ENCODE results near the gene CACNA2D1.

Gene CACNA2D1

DNA sequence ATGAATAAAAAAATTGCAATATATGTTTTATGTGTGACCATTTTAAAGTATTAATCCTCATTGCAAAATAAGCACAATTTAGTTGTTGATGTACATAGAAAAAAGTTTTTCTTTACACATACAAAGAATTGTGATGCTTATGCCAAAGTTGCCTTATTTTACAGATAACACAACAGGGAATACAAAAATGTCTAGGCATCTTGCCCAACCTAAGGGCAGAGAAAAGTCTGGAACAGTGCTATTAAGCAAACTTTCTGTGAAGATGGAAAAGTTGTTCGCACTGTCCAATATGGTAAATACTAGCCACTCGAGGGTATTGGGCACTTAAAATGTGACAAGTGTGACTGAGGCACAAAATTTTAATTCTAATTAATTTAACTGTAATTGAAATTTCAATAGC lies 483.6 kb downstream of the CACNA2D1 start:
- DNase-seq (ENCODE audit: low read depth): no peak
- no peak overlapping the region for H3K4me3 ChIP-seq (ENCODE audit: low read length)
- TF ChIP-seq, protein P1, sequence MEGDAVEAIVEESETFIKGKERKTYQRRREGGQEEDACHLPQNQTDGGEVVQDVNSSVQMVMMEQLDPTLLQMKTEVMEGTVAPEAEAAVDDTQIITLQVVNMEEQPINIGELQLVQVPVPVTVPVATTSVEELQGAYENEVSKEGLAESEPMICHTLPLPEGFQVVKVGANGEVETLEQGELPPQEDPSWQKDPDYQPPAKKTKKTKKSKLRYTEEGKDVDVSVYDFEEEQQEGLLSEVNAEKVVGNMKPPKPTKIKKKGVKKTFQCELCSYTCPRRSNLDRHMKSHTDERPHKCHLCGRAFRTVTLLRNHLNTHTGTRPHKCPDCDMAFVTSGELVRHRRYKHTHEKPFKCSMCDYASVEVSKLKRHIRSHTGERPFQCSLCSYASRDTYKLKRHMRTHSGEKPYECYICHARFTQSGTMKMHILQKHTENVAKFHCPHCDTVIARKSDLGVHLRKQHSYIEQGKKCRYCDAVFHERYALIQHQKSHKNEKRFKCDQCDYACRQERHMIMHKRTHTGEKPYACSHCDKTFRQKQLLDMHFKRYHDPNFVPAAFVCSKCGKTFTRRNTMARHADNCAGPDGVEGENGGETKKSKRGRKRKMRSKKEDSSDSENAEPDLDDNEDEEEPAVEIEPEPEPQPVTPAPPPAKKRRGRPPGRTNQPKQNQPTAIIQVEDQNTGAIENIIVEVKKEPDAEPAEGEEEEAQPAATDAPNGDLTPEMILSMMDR (conservative IDR thresholded peaks at IDR 0.05; ENCODE audit: low read depth, low read length): no peak

DNA sequence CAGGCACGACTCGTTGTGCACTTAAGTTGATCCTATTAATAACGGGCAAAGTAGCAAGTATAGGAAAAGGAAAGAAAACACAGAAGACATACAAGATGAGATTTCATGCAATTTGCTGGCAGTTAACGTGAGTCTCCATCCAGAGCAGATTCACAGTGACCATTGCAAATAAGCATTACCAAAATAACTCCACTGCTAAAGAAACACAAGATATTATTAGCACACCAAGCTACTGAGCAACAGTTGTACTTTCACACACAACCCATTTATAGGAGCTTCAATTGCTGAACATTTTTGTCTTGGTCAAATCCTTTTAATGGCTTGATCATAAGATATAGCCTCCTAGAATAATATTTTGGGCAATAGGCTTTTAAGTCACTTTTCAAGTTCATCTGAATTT lies 486.1 kb downstream of the CACNA2D1 start:
- TF ChIP-seq, protein P1 (conservative IDR thresholded peaks at IDR 0.05; ENCODE audit: low read depth, low read length): no peak
- DNase-seq (ENCODE audit: low read depth): peak; percentile 16
- no peak overlapping the region for H3K4me3 ChIP-seq (ENCODE audit: low read length)

DNA sequence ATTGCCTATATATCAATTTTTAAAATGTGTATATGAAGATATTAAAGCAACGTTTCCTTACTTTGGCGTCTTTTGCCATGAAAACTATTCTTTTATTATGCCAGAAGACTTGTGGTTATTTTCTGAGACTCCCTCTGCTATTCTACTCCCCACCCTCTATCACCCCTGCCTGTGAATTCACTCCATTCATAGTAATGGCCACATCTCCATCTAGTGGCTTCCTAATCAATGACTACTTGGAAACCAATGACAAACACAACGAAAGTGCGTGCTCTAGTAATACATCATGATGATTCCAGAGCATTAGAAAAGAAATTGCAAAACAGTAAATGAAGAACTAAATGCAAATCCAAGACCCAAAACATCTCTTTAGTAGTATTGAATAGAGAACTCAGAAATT lies 487.1 kb downstream of the CACNA2D1 start:
- H3K4me3 ChIP-seq (ENCODE audit: low read length): no peak overlapping the region
- DNase-seq (ENCODE audit: low read depth): no peak
- TF ChIP-seq, protein P1 (conservative IDR thresholded peaks at IDR 0.05; ENCODE audit: low read depth, low read length): peak; percentile 50

DNA sequence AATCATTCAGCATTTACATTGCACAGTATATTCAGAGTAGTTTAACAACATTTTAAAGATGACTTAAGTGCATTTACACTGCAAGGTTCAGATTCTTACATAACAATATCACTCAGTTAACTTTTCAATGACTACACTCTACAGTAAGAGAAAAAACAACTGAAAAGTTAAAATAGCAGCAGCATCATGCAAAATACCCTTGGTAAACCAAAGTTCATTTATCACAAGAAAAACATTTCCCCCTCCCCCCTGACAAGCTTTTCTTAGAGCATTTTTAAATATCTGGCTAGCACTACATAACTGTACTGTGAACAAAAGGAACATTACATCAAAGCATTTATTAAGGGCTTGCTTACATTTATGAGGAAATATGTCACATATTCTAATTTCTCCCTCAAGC lies 494.3 kb downstream of the CACNA2D1 start:
- no peak for DNase-seq (ENCODE audit: low read depth)
- no peak overlapping the region for H3K4me3 ChIP-seq (ENCODE audit: low read length)
- TF ChIP-seq, protein P1 (conservative IDR thresholded peaks at IDR 0.05; ENCODE audit: low read depth, low read length): no peak

DNA sequence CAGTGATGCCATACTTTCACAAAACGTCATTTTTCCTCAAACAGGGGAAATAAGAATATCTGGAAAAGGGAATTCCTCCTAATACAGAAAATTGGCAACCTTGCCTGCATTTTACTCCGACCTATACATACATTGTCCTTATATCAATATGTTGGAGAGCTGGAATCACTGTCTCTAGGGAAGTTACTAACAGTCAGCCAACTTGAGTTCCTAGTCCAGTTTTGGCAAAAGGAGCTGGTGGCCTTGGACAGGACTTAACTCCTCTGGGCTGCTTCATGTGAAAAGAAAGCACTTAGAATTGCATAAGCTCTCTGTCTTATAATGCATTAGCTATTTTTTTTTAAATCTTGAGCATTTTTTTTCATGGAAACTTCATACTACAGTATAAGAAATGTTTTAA lies 499.5 kb downstream of the CACNA2D1 start:
- DNase-seq (ENCODE audit: low read depth): no peak
- TF ChIP-seq, protein P1 (conservative IDR thresholded peaks at IDR 0.05; ENCODE audit: low read depth, low read length): no peak
- H3K4me3 ChIP-seq (ENCODE audit: low read length): no peak overlapping the region

DNA sequence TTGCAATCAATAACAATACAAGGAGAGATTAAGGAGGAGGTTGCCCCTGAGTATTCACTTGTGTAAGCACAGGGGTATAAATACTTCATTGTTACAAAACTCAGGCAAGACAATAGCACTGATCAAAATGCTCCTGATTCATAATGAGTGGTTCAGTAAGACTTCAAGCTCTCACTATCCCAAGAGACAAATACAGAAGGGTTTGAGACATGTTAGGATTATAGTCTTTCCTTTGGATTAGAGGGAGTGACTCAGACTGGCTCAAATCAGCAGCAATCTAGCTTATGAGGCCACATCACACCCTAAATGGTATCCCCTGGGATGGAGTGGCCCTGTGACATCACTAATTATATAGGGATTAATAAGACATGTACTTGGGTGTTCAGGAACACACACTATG lies 506.5 kb downstream of the CACNA2D1 start:
- H3K4me3 ChIP-seq (ENCODE audit: low read length): no peak overlapping the region
- TF ChIP-seq, protein P1 (conservative IDR thresholded peaks at IDR 0.05; ENCODE audit: low read depth, low read length): no peak

DNA sequence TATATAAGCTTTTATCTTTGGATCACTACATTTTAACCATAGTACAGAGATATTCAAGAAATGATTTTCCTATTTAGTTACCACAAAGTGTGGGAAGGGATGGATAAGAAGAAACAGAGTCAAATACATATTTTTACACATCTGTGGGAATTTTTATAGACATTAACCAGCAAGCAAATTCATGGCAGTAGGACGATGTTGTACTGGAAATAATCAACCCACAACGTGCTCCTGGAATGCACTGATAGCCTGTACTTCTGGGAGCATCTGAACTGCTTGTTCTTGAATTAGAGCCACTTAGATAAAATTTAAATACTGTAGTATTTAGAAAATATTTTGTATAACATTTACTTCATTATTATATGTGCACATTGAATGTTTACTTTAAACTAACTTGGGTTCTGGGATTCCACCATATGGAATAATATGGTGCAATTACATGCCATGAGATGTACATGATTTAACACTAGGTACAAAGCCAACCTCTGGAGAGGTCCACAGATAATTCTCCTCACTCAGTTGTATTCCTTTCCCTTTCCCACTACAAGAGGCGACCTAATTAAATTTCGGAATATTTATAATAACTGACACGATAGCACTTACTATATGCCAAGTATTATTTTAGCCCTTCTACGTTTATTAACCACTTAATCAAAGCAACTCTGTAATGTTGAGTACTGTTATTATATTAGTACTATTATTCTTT lies 508.8 kb downstream of the CACNA2D1 start:
- no peak for DNase-seq (ENCODE audit: low read depth)
- H3K4me3 ChIP-seq (ENCODE audit: low read length): no peak overlapping the region
- TF ChIP-seq, protein P1 (conservative IDR thresholded peaks at IDR 0.05; ENCODE audit: low read depth, low read length): no peak

More for the DNA sequence above, 506.5 kb downstream of the CACNA2D1 start:
- DNase-seq (ENCODE audit: low read depth): peak; percentile 20
